NCI-H2107 treated with DMSO at 0.1 percent for 48 hours (cell line): ENCODE measurements around the gene DCDC2.
"Not testable (repeated sequence)": the region's sequence is repeated elsewhere in the genome, so short reads cannot be mapped to it uniquely, and the experiment has no call there.

ENCODE experiments used
- DNase-seq: peaks from one replicate; lab custom pipeline; 2025; ENCODE audit not compliant: unreplicated experiment; lab: John Stamatoyannopoulos, UW

DCDC2 gene

DNA sequence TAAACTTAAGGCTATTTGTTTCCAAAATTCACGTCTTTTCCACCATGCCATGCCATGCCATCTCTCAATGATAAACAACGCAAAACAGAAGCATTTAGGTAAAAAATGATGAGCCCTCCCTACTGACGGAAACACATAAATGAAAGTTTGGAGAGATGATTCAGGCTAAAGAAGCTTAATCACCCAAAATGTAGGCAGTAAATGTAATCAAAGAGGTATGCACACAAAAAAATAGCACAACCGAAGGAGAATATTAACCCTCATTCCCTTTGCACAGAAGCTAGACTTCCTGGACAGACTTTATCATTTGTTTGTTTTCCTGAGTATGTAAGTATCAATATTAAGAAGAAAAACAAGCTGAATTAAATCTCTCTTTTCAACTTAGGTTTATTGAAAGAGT lies 28.8 kb downstream of the DCDC2 start:
- no peak for DNase-seq

DNA sequence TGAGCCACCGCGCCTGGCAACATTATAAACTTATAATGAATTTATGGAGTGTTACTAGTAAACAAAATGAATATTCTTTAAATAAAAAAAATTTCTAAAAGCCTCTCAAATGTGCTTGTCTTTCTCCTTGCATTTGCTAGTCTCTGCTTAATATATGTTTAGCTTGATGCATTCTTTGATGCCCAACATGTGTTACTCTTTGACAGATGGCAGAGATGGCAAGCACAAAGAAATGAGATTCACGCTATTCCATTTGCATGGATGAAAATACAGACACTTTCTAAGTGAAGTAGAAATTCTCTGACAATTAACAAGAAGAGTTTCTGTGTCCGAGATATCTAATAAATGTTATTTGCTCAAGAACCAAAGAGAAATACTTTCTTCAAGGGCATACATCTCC lies 30.1 kb downstream of the DCDC2 start:
- DNase-seq: no peak

DNA sequence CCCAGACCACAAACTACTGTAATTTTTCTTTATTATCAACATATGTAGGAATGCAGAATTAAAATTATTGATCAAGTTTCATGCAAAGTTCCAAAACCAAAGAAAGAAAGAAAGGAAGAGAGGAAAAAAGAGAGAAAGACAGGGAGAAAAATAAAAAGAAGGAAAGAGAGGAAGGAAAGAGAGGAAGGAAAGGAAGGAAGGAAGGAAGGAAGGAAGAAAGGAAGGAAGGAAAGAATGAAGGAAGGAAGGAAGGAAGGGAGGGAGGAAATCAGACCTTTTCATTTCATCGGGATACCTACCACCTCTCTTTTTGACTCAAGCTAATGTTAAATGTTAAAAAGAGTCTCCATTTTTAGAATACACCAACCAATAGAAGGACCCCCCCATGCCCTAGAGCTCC lies 31.9 kb downstream of the DCDC2 start:
- DNase-seq: no peak

DNA sequence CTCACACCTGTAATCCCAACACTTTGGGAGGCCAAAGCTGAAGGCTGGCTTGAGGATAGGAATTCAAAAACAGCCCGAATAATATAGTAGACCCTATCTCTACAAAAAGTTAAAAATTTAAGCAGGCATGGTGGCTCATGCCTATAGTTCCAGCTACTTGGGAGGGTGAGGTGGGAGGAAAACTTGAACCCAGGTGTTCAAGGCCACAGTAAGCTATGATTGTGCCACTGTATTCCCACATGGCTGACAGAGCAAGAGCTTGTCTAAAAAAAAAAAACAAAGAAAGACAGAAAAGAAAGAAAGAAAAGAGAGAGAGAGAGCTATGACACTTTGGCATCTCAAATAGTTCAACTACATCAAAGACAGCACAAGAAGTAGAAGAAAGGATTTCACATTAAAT lies 33.2 kb downstream of the DCDC2 start:
- DNase-seq: no peak

GRCh38 chr6:24323632-24324337 lies 34.1 kb downstream of the DCDC2 start:
- DNase-seq: no peak

DNA sequence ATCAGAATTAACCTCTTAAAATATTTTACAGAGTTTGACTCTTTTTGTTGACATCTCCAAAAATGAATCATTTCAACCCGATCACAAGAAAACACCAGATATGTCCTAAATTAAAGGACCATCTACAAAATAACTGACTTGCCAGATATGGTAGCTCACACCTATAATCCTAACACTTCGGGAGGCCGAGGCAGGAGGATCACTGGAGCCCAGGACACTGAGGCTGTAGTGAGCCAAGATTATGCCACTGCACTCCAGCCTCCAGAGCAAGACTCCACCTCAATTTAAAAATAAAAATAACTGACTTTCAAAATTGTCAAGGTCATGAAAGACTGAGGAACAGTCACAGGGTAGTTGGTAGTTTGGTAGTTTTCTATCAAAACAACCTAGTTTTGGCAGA lies 34.9 kb downstream of the DCDC2 start:
- DNase-seq: no peak

GRCh38 chr6:24322446-24322845 lies 35.4 kb downstream of the DCDC2 start:
- DNase-seq: not testable (repeated sequence)

DNA sequence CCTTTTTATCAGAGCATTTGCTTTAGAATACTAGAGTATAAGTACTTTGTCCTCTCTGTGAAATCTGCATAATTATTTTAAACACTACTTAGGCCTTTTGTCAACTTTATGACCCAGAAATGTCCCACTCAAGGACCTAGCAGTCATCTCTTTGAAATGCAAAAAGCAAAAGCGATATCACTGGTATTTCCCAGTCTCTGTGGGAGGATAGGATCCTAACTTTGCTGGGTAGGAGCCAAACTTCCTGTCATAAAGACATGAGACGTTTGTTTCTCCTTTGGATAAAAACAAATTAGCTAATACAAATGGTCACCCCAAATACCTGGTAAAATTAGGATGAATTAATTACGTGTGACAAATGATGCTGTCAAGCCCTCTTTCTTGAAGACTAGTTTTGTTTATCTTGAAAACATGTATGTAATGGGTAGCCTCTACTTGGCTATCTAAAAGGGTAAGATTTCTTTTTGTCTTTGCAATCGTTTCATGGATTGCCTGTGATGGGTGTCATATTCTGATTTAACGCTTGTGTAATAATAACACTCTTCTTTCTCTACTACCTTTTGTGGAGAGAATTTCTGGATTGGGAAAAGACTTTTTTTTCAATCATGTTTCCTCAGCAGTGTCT lies 36.2 kb downstream of the DCDC2 start:
- DNase-seq: no peak

- no peak for DNase-seq
Measured at GRCh38 chr6:24313251-24314141, 44.4 kb downstream of the DCDC2 start.

GRCh38 chr6:24311775-24312174 lies 46.1 kb downstream of the DCDC2 start:
- DNase-seq: not testable (repeated sequence)

DNA sequence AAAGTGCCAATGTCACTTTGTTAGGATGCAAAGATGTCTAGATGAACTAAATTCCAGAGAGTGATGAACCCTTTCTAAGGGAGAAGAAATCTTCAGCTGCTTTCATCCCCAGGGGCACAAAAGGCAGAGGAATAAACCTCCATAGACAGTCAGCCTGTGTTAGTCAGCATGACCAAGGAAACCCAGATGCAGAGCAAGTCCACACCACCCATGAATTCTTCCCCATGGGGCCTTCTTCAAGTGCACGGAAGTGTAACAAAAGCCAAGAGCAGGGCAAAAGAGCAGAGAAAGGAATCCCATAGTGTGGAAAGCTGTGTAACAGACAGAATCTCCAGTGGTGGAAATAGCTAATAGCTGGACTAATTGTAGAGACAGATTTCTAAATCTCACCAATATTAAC lies 50.0 kb downstream of the DCDC2 start:
- no peak for DNase-seq

- no peak for DNase-seq
Measured at GRCh38 chr6:24306936-24307335, 50.9 kb downstream of the DCDC2 start.

GRCh38 chr6:24306038-24306437 lies 51.8 kb downstream of the DCDC2 start:
- DNase-seq: no peak

- no peak for DNase-seq
Measured at GRCh38 chr6:24296944-24297343, 60.9 kb downstream of the DCDC2 start.

DNA sequence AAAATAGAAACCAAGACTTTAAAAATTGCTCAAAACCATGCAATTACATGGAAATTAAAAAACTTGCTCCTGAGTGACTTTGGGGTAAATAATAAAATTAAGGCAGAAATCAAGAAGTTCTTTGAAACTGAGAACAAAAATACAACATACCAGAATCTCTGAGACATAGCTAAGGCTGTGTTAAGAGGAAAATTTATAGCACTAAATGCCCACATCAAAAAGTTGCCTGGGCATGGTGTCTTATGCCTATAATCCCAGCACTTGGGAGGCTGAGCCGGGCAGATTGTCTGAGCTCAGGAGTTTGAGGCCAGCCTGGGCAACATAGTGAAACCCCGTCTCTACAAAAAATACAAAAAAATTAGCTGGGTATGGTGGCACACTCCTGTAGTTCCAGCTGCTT lies 64.0 kb downstream of the DCDC2 start:
- DNase-seq: not testable (repeated sequence)

DNA sequence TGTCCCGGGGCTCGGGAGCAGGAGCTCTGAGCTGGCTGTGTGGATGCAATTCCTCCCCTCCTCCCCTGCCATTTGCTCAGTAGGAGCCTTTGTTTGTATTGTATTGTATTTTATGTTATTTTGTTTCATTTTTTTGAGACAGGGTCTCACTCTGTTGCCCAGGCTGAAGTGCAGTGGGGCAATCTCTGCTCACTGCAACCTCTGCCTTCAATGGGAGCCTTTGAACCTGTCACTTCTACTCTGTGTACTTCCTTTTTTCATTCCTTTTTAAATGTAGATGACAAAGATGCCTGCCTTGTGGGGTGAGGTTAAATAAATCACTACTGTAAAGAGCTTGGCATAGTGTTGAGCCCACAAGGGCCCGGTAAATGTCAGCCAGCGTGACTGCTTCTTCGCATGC lies 70.6 kb downstream of the DCDC2 start:
- no peak for DNase-seq

- no peak for DNase-seq
Measured at GRCh38 chr6:24284006-24284405, 73.9 kb downstream of the DCDC2 start.

GRCh38 chr6:24283043-24283985 lies 74.5 kb downstream of the DCDC2 start:
- peak; percentile 73 for DNase-seq

DNA sequence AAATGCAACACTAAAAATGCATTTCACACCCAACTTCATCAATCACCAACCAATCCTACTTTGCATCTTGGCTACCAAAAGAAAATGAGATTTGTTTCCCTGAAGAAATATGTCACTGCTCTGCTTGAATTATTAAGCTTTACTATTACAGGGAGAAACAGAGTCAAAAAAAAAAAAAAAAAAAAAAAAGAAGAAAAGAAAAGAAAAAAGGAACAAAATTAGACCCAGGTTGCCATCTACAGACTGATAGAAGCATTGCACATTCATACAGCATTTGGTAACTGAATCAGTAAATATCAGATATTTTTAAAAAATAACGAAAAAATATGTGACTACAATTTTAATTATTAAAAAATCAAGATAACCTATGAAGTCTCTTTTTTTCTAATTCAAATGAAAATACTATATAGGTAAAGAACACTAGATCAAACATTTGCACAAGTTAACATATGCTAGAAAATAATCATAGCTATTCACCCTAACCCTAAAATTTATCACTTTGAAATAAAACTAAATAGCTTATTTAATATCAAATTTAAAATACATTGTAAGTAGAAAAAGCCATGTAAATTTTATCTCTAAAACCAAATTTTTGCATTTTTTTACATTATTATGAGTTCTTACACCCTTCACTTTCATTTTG lies 83.3 kb downstream of the DCDC2 start:
- peak; percentile 41 for DNase-seq
